Spinal cord (tissue), 10 donors: ENCODE data around the gene KYNU. TPM values are rescaled to one million over a fixed set of nuclear protein-coding genes. Genes with fewer than 3 reads are reported as not detected.
"Not testable (repeated sequence)": the region's sequence is repeated elsewhere in the genome, so short reads cannot be mapped to it uniquely, and the experiment has no call there.

Experiments
- DNase-seq, 6 donors: peaks; one replicate each; pipeline versions ENCODE4 v3.0.0 to v3.0.0-alpha.2; 2013 to 2015; ENCODE audit warnings: low spot score in 6 of 6, low read depth in 4 of 6
- H3K27ac ChIP-seq: one replicate; pipeline ENCODE4 v1.5.1; 2013; ENCODE audit warnings: low read depth, low read length, control low read depth
- H3K27me3 ChIP-seq: one replicate; pipeline ENCODE4 v1.6.1; 2013; ENCODE audit warnings: low read length; ENCODE audit not compliant: control insufficient read depth, insufficient read depth
- H3K36me3 ChIP-seq: one replicate; pipeline ENCODE4 v1.6.1; 2013; ENCODE audit warnings: low read length; ENCODE audit not compliant: control insufficient read depth, insufficient read depth
- H3K4me1 ChIP-seq: one replicate; pipeline ENCODE4 v1.6.1; 2013; ENCODE audit warnings: low read length; ENCODE audit not compliant: control insufficient read depth, insufficient read depth
- H3K4me3 ChIP-seq: one replicate; pipeline ENCODE4 v1.5.1; 2013; ENCODE audit warnings: low read depth, low read length, control low read depth
- H3K9me3 ChIP-seq: one replicate; pipeline ENCODE4 v1.6.1; 2013; ENCODE audit warnings: low read length; ENCODE audit not compliant: control insufficient read depth, insufficient read depth
- WGBS: methylation state at CpG from one replicate; pipeline ENCODE4 v1.1.5; 2013; ENCODE audit warnings: missing lambda C conversion rate; ENCODE audit not compliant: insufficient coverage; 5-methylcytosine and 5-hydroxymethylcytosine counted together
- polyA plus RNA-seq, 2 donors: library from polyadenylated mRNA; unstranded; fragments of 120-200 nt; gene quantifications; one replicate each; pipeline ENCODE4 v1.2.1, GENCODE V29; 2013; ENCODE audit not compliant: insufficient read length in 2 of 2
- small RNA-seq: library from RNA; depleted of rRNA; stranded (forward); fragments of <200 nt; gene quantifications from one replicate; pipeline ENCODE3, GENCODE V24; 2014; ENCODE audit warnings: low replicate concordance
- total RNA-seq, 2 donors: library from RNA; depleted of rRNA in 1 of 2; stranded (reverse); fragments of 120-200 nt in 1 of 2; fragments of >200 nt in 1 of 2; gene quantifications; one replicate each; pipeline versions ENCODE4 v1.2.3 to v1.2.4, GENCODE V29; 2013 to 2014
- donor health status: healthy.

KYNU gene
- total and polyA plus RNA-seq, 4 donors, result 0.39 to 2.4 (median 1.2) TPM

DNA sequence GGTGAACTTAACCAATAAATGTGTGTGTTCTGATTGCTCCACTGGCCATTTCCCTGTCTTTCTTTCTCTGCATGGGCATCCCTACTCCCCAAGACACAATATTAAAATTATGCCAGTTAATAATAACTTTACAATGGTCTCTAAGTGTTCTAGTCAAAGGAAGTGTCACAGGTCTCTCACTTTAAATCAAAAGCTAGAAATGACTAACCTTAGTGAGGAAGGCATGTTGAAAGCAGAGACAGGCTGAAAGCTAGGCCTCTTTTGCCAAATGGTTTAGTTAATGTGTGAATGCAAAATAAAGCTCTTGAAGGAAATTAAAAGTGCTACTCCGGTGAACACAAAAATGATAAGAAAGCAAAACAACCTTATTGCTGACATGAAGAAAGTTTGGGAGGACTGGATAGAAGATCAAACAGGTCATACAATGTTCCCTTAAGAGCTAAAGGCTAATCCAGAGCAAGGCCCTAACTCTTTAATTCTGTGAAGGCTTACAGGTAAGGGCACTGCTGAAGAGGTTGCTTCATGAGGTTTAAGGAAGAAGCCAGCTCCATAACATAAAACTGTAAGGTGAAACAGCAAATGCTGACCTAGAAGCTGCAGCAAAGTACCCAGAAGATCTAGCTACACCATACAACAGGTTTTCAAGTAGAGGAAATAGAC is 207.8 kb downstream of the KYNU start:
- H3K4me1 ChIP-seq, result no peaks in the 10 kb centered on the region
- H3K9me3 ChIP-seq, result no peaks in the 10 kb centered on the region
- H3K4me3 ChIP-seq, result no peak overlapping the region
- no CpG with 5 or more reads among the region's 1 CpG for WGBS
- no peak overlapping the region for H3K27ac ChIP-seq
- H3K27me3 ChIP-seq, result no peaks in the 10 kb centered on the region
- no peaks in the 10 kb centered on the region for H3K36me3 ChIP-seq
- DNase-seq, result no peak

DNA sequence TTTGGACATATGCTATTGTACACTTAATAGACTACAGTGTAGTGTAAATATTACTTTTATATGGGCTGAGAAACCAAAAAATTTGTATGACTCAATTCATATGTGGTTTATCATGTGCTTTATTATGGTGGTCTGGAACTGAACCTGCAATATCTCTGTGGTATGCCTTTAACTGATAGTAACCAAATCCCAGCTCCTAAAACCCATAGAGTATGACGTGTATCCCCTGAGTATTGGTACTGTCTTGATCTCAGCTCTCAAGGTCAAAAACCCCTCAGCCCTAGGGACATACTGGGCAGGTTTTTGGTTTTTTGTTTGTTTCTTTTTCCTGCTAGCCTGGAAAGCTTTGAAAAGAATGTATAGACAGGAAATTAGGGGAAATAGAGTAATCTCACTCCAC is 209.6 kb downstream of the KYNU start:
- H3K27ac ChIP-seq, result no peak overlapping the region
- H3K9me3 ChIP-seq, result no peaks in the 10 kb centered on the region
- H3K27me3 ChIP-seq, result no peaks in the 10 kb centered on the region
- no peak for DNase-seq
- WGBS, result no CpG with 5 or more reads among the region's 1 CpG
- no peak overlapping the region for H3K4me3 ChIP-seq
- no peaks in the 10 kb centered on the region for H3K36me3 ChIP-seq
- no peaks in the 10 kb centered on the region for H3K4me1 ChIP-seq

DNA sequence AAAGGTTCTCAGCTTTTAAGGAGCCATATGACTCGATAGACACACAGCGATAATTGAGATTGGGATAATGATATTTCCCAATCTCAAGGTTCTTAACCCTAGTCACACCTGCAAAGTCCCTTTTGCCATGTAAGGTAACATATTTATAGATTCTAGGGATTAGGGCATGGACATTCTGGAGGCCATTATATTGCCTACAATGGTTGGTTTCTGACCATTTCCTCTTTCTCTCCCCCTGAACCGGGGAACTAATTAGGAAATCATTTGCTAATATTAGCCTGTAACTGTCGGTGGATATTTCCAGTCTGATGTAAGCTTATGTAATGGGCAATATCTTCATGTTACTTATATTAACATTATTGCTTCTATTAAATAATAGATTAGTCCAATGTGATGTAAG is 210.9 kb downstream of the KYNU start:
- no CpG with 5 or more reads among the region's 4 CpGs for WGBS
- Histone ChIP-seq H3K27me3 (no peaks in the 10 kb centered on the region), H3K36me3 (no peaks in the 10 kb centered on the region), H3K27ac (no peak overlapping the region), H3K9me3 (no peaks in the 10 kb centered on the region), H3K4me1 (no peaks in the 10 kb centered on the region), H3K4me3 (no peak overlapping the region)
- no peak for DNase-seq

DNA sequence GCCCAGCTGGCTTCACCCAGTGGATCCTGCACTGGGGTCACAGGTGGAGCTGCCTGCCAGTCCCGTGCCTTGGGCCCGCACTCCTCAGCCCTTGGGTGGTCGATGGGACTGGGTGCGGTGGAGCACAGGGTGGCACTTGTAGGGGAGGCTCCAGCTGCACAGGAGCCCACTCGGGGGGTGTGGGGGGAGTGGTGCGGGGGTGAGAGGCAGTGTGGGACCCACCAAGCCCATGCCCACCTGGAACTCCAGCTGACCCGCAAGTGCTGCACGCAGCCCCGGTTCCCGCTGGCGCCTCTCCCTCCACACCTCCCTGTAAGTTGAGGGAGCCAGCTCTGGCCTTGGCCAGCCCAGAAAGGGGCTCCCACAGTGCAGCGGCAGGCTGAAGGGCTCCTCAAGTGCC is 212.1 kb downstream of the KYNU start:
- not testable (repeated sequence) for H3K9me3 ChIP-seq, H3K27me3 ChIP-seq, H3K27ac ChIP-seq, H3K4me3 ChIP-seq, H3K4me1 ChIP-seq, H3K36me3 ChIP-seq, DNase-seq
- WGBS, result 88% methylated on average over 4 of the region's 12 CpGs

Small RNAs within 50 kb of the gene (small RNA-seq; reads per million reads assigned to genes)
- not detected for gene MTND4LP12
